Mammary epithelial cell (primary cell): ENCODE data around the gene XYLT1.

ENCODE experiments used
- EZH2 ChIP-seq: IDR thresholded peaks from 2 replicates; pipeline ENCODE4 v1.6.1; 2012; ENCODE audit warnings: low read length, inconsistent platforms, borderline replicate concordance
- TF ChIP-seq, protein P1 (sequence below), 2 donors: IDR thresholded peaks in 1 of 2; conservative IDR thresholded peaks in 1 of 2; 2 replicates each; pipeline ENCODE4 v1.5.1; 2011 to 2012; ENCODE audit warnings: inconsistent platforms in 2 of 2, low read length in 2 of 2, mild to moderate bottlenecking in 2 of 2, control low read depth in 1 of 2, low read depth in 1 of 2; ENCODE audit not compliant: insufficient read depth in 1 of 2; ENCODE audit errors: extremely low read depth in 1 of 2

DNA sequence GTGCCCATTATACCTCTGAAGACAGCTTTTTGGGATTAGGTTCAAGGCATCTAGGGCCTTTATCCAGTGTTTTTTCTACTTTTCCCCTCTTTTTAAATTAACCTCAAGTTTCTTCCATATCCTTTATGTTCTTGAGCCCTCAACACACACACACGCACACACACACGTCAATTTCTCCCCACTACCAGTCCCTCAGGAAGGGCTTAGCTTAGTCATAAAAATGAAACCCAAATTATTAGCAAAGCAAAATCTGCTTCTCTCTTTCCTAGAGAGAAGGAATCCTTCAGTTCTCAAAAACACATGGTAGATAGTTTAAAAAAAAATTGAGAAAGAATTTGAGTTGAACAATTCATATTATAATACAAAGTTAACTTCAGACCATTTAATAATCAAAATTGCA is 401.1 kb downstream of the XYLT1 start:
- TF ChIP-seq, protein P1, sequence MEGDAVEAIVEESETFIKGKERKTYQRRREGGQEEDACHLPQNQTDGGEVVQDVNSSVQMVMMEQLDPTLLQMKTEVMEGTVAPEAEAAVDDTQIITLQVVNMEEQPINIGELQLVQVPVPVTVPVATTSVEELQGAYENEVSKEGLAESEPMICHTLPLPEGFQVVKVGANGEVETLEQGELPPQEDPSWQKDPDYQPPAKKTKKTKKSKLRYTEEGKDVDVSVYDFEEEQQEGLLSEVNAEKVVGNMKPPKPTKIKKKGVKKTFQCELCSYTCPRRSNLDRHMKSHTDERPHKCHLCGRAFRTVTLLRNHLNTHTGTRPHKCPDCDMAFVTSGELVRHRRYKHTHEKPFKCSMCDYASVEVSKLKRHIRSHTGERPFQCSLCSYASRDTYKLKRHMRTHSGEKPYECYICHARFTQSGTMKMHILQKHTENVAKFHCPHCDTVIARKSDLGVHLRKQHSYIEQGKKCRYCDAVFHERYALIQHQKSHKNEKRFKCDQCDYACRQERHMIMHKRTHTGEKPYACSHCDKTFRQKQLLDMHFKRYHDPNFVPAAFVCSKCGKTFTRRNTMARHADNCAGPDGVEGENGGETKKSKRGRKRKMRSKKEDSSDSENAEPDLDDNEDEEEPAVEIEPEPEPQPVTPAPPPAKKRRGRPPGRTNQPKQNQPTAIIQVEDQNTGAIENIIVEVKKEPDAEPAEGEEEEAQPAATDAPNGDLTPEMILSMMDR (conservative IDR thresholded peaks at IDR 0.05 in 1 of 2, IDR thresholded peaks at IDR 0.05 in 1 of 2; ENCODE audit: extremely low read depth in 1 of 2, insufficient read depth in 1 of 2, low read depth in 1 of 2, low read length in 2 of 2): no peak
- no peak for TF ChIP-seq EZH2
